ENCODE measurements around the gene IL16.

The IL16 gene

DNA sequence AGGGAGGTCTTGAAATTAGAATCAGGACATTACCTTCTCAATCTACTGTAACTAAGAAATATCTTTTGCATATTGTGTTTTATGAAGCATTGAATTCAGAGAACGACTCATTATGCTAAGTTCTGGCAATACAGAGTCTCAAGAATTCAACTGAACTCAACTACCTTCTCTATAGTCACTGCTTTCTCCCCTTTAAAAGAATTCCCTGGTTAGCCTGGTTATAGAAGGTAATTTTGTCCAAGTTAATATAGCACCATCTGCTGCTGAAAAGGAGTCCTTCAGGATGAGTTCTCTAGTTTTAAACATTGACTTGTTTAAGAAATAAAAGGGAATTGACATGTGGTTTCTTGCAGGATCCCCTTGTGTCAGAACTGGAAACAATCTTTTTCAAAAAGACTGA is 60.2 kb downstream of the IL16 start:
- DNase-seq (ENCODE audit: low read depth in 2 of 2), result no peak

- no peak for DNase-seq (ENCODE audit: low read depth in 2 of 2)
Observed at GRCh38 chr15:81257435-81257834, 60.8 kb downstream of the IL16 start.

DNA sequence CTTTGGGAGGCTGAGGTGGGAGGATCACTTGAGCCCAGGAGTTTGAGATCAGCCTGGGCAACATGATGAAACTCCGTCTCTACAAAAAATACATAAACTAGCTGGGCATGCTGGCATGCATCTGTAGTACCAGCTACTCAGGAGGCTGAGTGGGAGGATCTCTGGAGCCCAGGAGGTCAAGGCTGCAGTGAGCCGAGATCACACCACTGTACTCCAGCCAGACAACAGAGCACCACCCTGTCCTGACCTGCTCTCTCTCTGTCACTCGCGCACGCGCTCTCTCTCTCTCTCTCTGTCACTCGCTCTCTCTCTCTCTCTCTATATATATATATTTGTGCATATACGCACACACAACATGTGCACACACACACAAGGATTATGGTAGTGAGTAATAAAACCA is 61.8 kb downstream of the IL16 start:
- DNase-seq (ENCODE audit: low read depth in 2 of 2), result no peak

GRCh38 chr15:81259760-81260298 is 63.1 kb downstream of the IL16 start:
- DNase-seq (ENCODE audit: low read depth in 2 of 2), result no peak

- DNase-seq (ENCODE audit: low read depth in 2 of 2), result no peak
Observed at GRCh38 chr15:81261172-81261811, 64.6 kb downstream of the IL16 start.

- no peak for DNase-seq (ENCODE audit: low read depth in 2 of 2)
Observed at GRCh38 chr15:81263477-81263876, 66.8 kb downstream of the IL16 start.

DNA sequence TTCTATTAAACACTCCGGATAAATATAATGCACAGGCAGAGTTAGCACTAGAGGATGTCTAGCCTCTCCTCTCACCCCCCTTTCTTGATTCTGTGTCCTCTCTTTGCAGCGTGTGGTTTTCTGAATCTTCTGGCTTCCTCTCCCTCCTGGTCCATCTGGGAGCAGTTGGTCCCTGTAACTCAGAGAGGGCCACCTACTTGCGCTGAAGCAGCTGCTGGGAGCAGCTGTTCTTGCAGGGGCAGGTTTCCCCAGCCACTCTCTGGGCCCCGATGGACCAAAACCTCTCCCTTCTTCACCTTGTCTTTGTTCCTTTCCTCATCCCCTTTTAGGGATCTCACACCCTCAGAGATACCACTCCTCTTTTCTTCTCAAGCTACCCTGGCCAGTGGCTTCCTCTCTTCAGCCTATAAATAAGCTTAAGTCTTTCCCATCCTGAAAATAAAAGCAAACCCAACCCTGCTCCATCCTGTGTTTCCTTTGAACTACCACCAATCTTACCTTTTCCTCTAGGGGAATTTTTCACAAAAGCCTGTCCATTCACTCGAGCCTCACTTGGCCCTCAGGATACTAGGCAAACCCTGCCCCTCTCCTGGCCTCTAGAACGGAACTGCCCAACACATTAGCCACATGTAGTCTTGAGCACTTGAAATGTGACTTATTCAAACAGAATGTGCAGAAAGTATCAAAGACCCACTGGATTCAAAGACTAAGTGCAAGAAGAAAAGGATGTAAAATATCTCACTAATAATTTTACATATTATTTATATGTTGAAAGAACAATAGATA is 67.6 kb downstream of the IL16 start:
- DNase-seq (ENCODE audit: low read depth in 2 of 2), result no peak

GRCh38 chr15:81265256-81265943 is 68.7 kb downstream of the IL16 start:
- DNase-seq (ENCODE audit: low read depth in 2 of 2), result no peak

- DNase-seq (ENCODE audit: low read depth in 2 of 2), result peak; percentile 50 to 66
Observed at GRCh38 chr15:81265944-81266775, 69.5 kb downstream of the IL16 start.

- DNase-seq (ENCODE audit: low read depth in 2 of 2), result no peak
Observed at GRCh38 chr15:81268340-81268739, 71.7 kb downstream of the IL16 start.

GRCh38 chr15:81268881-81269601 is 72.4 kb downstream of the IL16 start:
- no peak for DNase-seq (ENCODE audit: low read depth in 2 of 2)

GRCh38 chr15:81270188-81270587 is 73.5 kb downstream of the IL16 start:
- DNase-seq (ENCODE audit: low read depth in 2 of 2), result no peak

DNA sequence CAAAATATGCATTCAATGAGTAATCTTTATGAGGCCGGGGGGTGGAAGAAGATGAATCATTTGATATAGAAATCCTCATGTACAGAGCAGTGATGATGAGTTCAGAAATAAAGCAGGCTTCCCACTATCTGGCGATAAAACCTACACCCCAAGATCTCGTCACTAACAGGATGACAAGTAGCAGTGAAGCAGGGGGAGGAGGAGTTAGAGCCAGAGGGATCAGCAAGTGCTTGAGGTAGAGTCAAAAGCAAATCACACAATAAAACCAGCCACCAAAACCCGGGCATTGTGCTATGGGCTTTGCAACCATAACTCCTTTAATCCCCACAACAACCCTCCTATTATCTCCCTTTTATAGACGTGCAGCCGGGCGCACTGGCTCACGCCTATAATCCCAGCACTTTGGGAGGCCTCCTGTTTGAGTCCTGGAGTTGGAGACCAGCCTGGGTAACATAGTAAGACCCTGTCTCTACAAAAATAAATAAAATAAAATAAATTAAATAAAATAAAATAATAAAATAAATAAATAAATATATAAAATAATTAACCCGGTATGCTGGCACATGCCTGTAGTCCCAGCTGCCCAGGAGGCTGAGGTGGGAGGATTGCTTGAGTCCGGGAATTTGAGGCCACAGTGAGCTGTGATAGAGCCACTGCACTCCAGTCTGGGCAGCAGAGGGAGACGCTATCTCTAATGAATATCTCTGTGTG is 74.3 kb downstream of the IL16 start:
- DNase-seq (ENCODE audit: low read depth in 2 of 2), result no peak

DNA sequence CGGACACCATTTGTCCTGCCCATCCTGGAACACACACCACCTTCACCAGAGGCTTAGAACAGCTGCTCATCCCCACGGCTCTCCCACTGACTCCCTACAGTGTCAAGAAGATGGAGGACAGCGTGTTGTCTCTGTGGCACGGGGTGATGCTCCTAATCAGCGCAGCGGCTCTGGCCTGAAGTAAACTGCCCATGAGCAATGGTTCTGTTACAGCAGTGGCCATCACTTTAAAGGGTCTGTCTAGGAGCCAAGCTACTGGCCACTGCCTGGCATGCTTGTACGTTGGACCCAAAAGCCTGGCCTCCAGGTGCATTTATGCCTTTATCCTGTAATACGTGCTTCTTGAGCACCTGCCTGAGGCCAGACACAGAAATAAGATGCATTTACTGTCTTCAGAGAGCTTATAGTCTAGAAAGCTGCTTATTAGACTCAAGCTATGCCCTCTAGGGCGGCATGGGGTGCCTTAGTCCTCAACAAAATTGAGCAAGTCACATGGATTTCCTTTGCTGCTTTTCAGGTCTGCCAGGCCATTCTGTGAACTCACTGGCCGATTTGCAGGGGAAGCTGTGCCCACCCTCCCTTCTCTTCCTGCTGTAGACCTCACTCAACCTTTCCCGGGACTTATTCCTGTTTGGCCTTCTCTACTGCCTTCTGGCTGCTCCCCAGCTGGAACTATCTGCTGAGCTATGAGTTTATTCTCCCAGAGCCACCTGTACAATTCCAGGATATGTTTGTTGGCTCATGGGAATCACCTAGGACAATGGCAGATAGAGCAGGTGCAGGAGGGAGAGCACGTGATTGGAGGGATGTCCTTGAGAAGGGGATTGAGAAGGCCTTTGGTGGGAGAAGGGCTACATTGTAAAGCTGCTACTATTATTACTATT is 75.3 kb downstream of the IL16 start:
- DNase-seq (ENCODE audit: low read depth in 2 of 2), result no peak

- DNase-seq (ENCODE audit: low read depth in 2 of 2), result no peak
Observed at GRCh38 chr15:81273200-81273599, 76.5 kb downstream of the IL16 start.

DNA sequence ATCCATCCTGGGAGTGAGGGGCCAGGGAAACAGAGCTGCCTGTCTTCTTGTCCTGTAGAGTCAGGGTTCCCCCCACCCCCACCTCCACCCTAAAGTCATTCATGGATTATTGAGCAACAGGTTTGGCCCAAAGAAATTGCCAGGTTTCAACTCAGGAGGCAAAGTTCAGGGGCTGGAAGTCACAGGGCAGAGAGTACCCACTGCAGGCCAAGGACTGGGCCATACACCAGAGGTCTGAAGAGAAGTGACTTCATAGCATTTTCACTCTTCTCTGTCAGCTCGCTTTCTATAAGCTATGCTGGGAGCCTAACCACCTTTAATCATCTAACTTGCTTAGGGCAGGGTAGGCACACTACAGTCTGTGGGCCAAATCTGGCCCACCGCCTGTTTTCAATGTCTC is 77.2 kb downstream of the IL16 start:
- DNase-seq (ENCODE audit: low read depth in 2 of 2), result no peak

- no peak for DNase-seq (ENCODE audit: low read depth in 2 of 2)
Observed at GRCh38 chr15:81274255-81274654, 77.6 kb downstream of the IL16 start.

GRCh38 chr15:81274931-81275707 is 78.4 kb downstream of the IL16 start:
- DNase-seq (ENCODE audit: low read depth in 2 of 2), result peak; percentile 68 to 71

Data from stimulated activated CD8-positive, alpha-beta memory T cell treated with anti-CD3 and anti-CD28 coated beads, Interleukin-2, amount 100 ng/mL, for 1 hour (primary cell).